GM23248 (cell line): Measurements from ENCODE around the gene GSN.

Experiments
- EZH2 ChIP-seq: fragments of 200-600 bp; sonication (generic); IDR thresholded peaks from 2 replicates; pipeline ENCODE4 v1.6.1; 2018; ENCODE audit warnings: antibody characterized with exemption, mild to moderate bottlenecking; ENCODE audit not compliant: insufficient read depth, poor library complexity, severe bottlenecking
- EZH2phosphoT487 ChIP-seq: fragments of 200-600 bp; sonication (generic); IDR thresholded peaks from 2 replicates; pipeline ENCODE4 v1.6.1; 2018; ENCODE audit warnings: antibody characterized with exemption, moderate library complexity, mild to moderate bottlenecking, low read depth; ENCODE audit not compliant: insufficient read depth

GRCh38 chr9:121283080-121283398 is 15.1 kb downstream of the GSN start:
- TF ChIP-seq EZH2phosphoT487 (no peak), EZH2 (no peak)
